DND-41 (cell line): ENCODE measurements around the gene WRAP73.

Experiments
- ATAC-seq: fragments of 200-7000 bp; cut with Tn5 transposase; 3 replicates; pipeline ENCODE4 v1.9.1; 2021; ENCODE audit warnings: low read depth; ENCODE audit not compliant: insufficient read depth
- DNase-seq: peaks from one replicate; pipeline ENCODE4 v3.0.0-alpha.2; 2020
- H2AFZ ChIP-seq: 2 replicates; pipeline ENCODE4 v1.6.0; 2012; ENCODE audit warnings: low read depth, low read length
- H3K27ac ChIP-seq: 2 replicates; pipeline ENCODE4 v1.5.1; 2012; ENCODE audit warnings: low read length, inconsistent platforms
- H3K27me3 ChIP-seq: fragments of 200-600 bp; sonication (generic); 2 replicates; pipeline ENCODE4 v1.6.0; 2012; ENCODE audit warnings: low read length, mild to moderate bottlenecking, inconsistent platforms; ENCODE audit not compliant: insufficient read depth, poor library complexity
- H3K36me3 ChIP-seq: 2 replicates; pipeline ENCODE4 v1.5.1; 2012; ENCODE audit warnings: low read length, inconsistent platforms; ENCODE audit not compliant: insufficient read depth
- H3K4me1 ChIP-seq: 2 replicates; pipeline ENCODE4 v1.5.1; 2012; ENCODE audit warnings: mild to moderate bottlenecking, low read length; ENCODE audit not compliant: insufficient read depth
- H3K4me2 ChIP-seq: 2 replicates; pipeline ENCODE4 v1.6.0; 2012; ENCODE audit warnings: mild to moderate bottlenecking, moderate library complexity, low read length, inconsistent platforms; ENCODE audit not compliant: insufficient read depth
- H3K4me3 ChIP-seq, 2 experiments: fragments of 200-600 bp in 1 of 2; shearing (Covaris generic) in 1 of 2; 2 replicates each; pipeline ENCODE4 v1.5.1; 2012 to 2016; ENCODE audit warnings: inconsistent platforms in 2 of 2, low read length in 2 of 2, mild to moderate bottlenecking in 2 of 2, low read depth in 1 of 2, moderate library complexity in 1 of 2
- H3K79me2 ChIP-seq: 2 replicates; pipeline ENCODE4 v1.6.0; 2012; ENCODE audit warnings: low read length, inconsistent platforms; ENCODE audit not compliant: insufficient read depth
- H3K9ac ChIP-seq: 2 replicates; pipeline ENCODE4 v1.6.0; 2012; ENCODE audit warnings: low read depth, mild to moderate bottlenecking, inconsistent platforms, low read length, moderate library complexity
- H3K9me3 ChIP-seq: 2 replicates; pipeline ENCODE4 v1.5.1; 2012; ENCODE audit warnings: low read length, moderate library complexity, mild to moderate bottlenecking, inconsistent platforms; ENCODE audit not compliant: insufficient read depth, severe bottlenecking
- H4K20me1 ChIP-seq: 2 replicates; pipeline ENCODE4 v1.6.0; 2012; ENCODE audit warnings: low read length; ENCODE audit not compliant: insufficient read depth
- EZH2 ChIP-seq: IDR thresholded peaks from 3 replicates; pipeline ENCODE4 v1.6.1; 2012; ENCODE audit warnings: borderline replicate concordance, low read depth, mild to moderate bottlenecking, moderate library complexity, low read length, inconsistent platforms; ENCODE audit not compliant: severe bottlenecking
- TF ChIP-seq, protein P1 (sequence below): IDR thresholded peaks from 2 replicates; pipeline ENCODE4 v1.5.1; 2012; ENCODE audit warnings: borderline replicate concordance, low read length, moderate library complexity, mild to moderate bottlenecking; ENCODE audit not compliant: poor library complexity, severe bottlenecking; ENCODE audit errors: extremely low read depth

WRAP73 gene

DNA sequence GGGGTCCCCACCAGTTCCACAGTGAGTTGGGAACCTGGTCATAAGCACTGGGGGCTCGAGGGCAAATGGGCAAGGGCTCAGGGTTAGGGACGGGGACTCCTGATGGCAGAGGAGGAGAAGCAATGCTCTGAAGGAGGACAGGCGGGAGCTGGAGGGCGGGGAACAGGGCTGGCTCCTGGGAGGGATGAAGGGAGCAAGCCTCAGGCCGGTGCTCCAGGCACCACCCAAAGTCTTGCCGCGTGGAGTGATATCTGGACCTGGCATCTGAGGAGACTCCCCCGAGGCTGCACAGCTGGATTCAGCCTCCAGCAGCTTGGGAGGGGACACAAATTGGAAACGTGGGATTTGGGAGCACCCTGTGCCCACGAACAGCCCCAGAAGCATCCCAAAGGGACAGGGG is 49.5 kb downstream of the WRAP73 start:
- Histone ChIP-seq H3K9me3 (no peaks in the 10 kb centered on the region), H3K79me2 (no peaks in the 10 kb centered on the region), H3K36me3 (no peaks in the 10 kb centered on the region), H2AFZ (no peak overlapping the region), H3K9ac (no peak overlapping the region), H3K27ac (no peak overlapping the region), H3K4me2 (no peak overlapping the region), H3K4me3 (no peak overlapping the region), H3K4me1 (no peaks in the 10 kb centered on the region), H4K20me1 (no peaks in the 10 kb centered on the region; the same call in 1 of the 2 replicates), H3K27me3 (no peaks in the 10 kb centered on the region)
- ATAC-seq: no peak
- no peak for DNase-seq
- TF ChIP-seq EZH2: no peak
- TF ChIP-seq, protein P1, sequence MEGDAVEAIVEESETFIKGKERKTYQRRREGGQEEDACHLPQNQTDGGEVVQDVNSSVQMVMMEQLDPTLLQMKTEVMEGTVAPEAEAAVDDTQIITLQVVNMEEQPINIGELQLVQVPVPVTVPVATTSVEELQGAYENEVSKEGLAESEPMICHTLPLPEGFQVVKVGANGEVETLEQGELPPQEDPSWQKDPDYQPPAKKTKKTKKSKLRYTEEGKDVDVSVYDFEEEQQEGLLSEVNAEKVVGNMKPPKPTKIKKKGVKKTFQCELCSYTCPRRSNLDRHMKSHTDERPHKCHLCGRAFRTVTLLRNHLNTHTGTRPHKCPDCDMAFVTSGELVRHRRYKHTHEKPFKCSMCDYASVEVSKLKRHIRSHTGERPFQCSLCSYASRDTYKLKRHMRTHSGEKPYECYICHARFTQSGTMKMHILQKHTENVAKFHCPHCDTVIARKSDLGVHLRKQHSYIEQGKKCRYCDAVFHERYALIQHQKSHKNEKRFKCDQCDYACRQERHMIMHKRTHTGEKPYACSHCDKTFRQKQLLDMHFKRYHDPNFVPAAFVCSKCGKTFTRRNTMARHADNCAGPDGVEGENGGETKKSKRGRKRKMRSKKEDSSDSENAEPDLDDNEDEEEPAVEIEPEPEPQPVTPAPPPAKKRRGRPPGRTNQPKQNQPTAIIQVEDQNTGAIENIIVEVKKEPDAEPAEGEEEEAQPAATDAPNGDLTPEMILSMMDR: no peak

DNA sequence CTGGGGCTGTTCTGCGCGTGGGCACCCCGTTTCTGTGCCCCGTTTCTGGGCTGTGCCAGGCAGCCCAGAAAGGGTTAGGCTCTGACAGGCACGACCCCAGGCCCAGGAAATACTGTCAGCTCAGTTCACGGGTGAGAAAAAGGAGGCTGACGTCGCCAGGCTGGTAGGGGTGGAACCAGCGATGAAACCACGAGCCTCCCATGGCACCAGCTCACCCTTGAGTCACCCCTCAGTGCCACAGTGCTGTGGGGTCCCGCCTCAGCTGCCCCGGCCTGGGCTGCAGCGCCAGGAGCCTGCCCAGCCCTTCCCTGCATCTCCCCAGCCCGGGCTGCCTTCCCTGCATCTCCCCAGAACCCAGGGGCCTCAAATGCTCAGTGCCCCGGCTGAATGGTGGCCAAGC is 50.1 kb downstream of the WRAP73 start:
- no peak overlapping the region for H3K27ac ChIP-seq
- H3K4me1 ChIP-seq: no peaks in the 10 kb centered on the region
- TF ChIP-seq, protein P1: no peak
- no peak for TF ChIP-seq EZH2
- no peak overlapping the region for H3K4me2 ChIP-seq
- DNase-seq (no peak), ATAC-seq (no peak)
- no peak overlapping the region for H2AFZ ChIP-seq
- no peak overlapping the region for H3K9ac ChIP-seq
- no peaks in the 10 kb centered on the region for H3K79me2 ChIP-seq
- no peaks in the 10 kb centered on the region for H3K9me3 ChIP-seq
- no peaks in the 10 kb centered on the region for H3K27me3 ChIP-seq
- no peak overlapping the region for H3K4me3 ChIP-seq
- no peaks in the 10 kb centered on the region; the same call in 1 of the 2 replicates for H4K20me1 ChIP-seq
- no peaks in the 10 kb centered on the region for H3K36me3 ChIP-seq

GRCh38 chr1:3599286-3599811 is 50.6 kb downstream of the WRAP73 start:
- no peak overlapping the region for H3K4me2 ChIP-seq
- TF ChIP-seq EZH2: no peak
- TF ChIP-seq, protein P1: no peak
- no peaks in the 10 kb centered on the region for H3K4me1 ChIP-seq
- H3K27ac ChIP-seq: no peak overlapping the region
- H3K9ac ChIP-seq: no peak overlapping the region
- ATAC-seq (no peak), DNase-seq (no peak)
- no peak overlapping the region for H3K4me3 ChIP-seq
- H2AFZ ChIP-seq: no peak overlapping the region
- H3K9me3 ChIP-seq: no peaks in the 10 kb centered on the region
- no peaks in the 10 kb centered on the region for H3K27me3 ChIP-seq
- no peaks in the 10 kb centered on the region for H3K79me2 ChIP-seq
- no peaks in the 10 kb centered on the region; the same call in 1 of the 2 replicates for H4K20me1 ChIP-seq
- no peaks in the 10 kb centered on the region for H3K36me3 ChIP-seq
